ENCODE data around the gene MTCL1.

The MTCL1 gene

GRCh38 chr18:8826971-8827370 lies 121.6 kb downstream of the MTCL1 start:
- in situ Hi-C loops (cut with HindIII; ENCODE audit: low sequenced_read_pairs), result no loop called here

GRCh38 chr18:8828300-8828699 lies 122.9 kb downstream of the MTCL1 start:
- in situ Hi-C loops (cut with HindIII; ENCODE audit: low sequenced_read_pairs), result no loop called here

GRCh38 chr18:8828798-8829197 lies 123.4 kb downstream of the MTCL1 start:
- in situ Hi-C loops (cut with HindIII; ENCODE audit: low sequenced_read_pairs), result no loop called here

- in situ Hi-C loops (cut with HindIII; ENCODE audit: low sequenced_read_pairs), result no loop called here
Observed at GRCh38 chr18:8830067-8831060, 125.0 kb downstream of the MTCL1 start.

- in situ Hi-C loops (cut with HindIII; ENCODE audit: low sequenced_read_pairs), result no loop called here
Observed at GRCh38 chr18:8831112-8831511, 125.8 kb downstream of the MTCL1 start.

GRCh38 chr18:8831531-8831930 lies 126.2 kb downstream of the MTCL1 start:
- in situ Hi-C loops (cut with HindIII; ENCODE audit: low sequenced_read_pairs), result no loop called here

- in situ Hi-C loops (cut with HindIII; ENCODE audit: low sequenced_read_pairs), result no loop called here
Observed at GRCh38 chr18:8833480-8833879, 128.1 kb downstream of the MTCL1 start.

GRCh38 chr18:8834881-8835280 lies 129.5 kb downstream of the MTCL1 start:
- in situ Hi-C loops (cut with HindIII; ENCODE audit: low sequenced_read_pairs), result loop anchor here (5.0 kb wide), 1 partner anchor 38 kb away; no protein-coding TSS in a partner anchor

GRCh38 chr18:8835521-8835953 lies 130.2 kb downstream of the MTCL1 start:
- in situ Hi-C loops (cut with HindIII; ENCODE audit: low sequenced_read_pairs), result loop anchor here (5.0 kb wide), 1 partner anchor 38 kb away; no protein-coding TSS in a partner anchor

- in situ Hi-C loops (cut with HindIII; ENCODE audit: low sequenced_read_pairs), result loop anchor here (5.0 kb wide), 1 partner anchor 42 kb away; no protein-coding TSS in a partner anchor
Observed at GRCh38 chr18:8839281-8839680, 133.9 kb downstream of the MTCL1 start.

GRCh38 chr18:8841781-8842485 lies 136.6 kb downstream of the MTCL1 start:
- in situ Hi-C loops (cut with HindIII; ENCODE audit: low sequenced_read_pairs), result no loop called here

- in situ Hi-C loops (cut with HindIII; ENCODE audit: low sequenced_read_pairs), result no loop called here
Observed at GRCh38 chr18:8842506-8842905, 137.2 kb downstream of the MTCL1 start.

GRCh38 chr18:8843005-8843404 lies 137.6 kb downstream of the MTCL1 start:
- in situ Hi-C loops (cut with HindIII; ENCODE audit: low sequenced_read_pairs), result no loop called here

GRCh38 chr18:8844721-8845148 lies 139.4 kb downstream of the MTCL1 start:
- in situ Hi-C loops (cut with HindIII; ENCODE audit: low sequenced_read_pairs), result no loop called here

GRCh38 chr18:8845506-8845905 lies 140.2 kb downstream of the MTCL1 start:
- in situ Hi-C loops (cut with HindIII; ENCODE audit: low sequenced_read_pairs), result no loop called here

GRCh38 chr18:8847066-8847755 lies 141.9 kb downstream of the MTCL1 start:
- in situ Hi-C loops (cut with HindIII; ENCODE audit: low sequenced_read_pairs), result no loop called here

- in situ Hi-C loops (cut with HindIII; ENCODE audit: low sequenced_read_pairs), result no loop called here
Observed at GRCh38 chr18:8847900-8848299, 142.5 kb downstream of the MTCL1 start.

- in situ Hi-C loops (cut with HindIII; ENCODE audit: low sequenced_read_pairs), result no loop called here
Observed at GRCh38 chr18:8848541-8848940, 143.2 kb downstream of the MTCL1 start.

- in situ Hi-C loops (cut with HindIII; ENCODE audit: low sequenced_read_pairs), result no loop called here
Observed at GRCh38 chr18:8849696-8850095, 144.3 kb downstream of the MTCL1 start.

GRCh38 chr18:8851659-8852058 lies 146.3 kb downstream of the MTCL1 start:
- in situ Hi-C loops (cut with HindIII; ENCODE audit: low sequenced_read_pairs), result no loop called here

GRCh38 chr18:8854550-8854949 lies 149.2 kb downstream of the MTCL1 start:
- in situ Hi-C loops (cut with HindIII; ENCODE audit: low sequenced_read_pairs), result no loop called here
